ENCODE data around the gene PPIP5K2. TPM values are rescaled to one million over a fixed set of nuclear protein-coding genes. Genes with fewer than 3 reads are reported as not detected.

The PPIP5K2 gene
- total and polyA plus RNA-seq, 4 donors: 9.7 to 38.6 (median 27.4) TPM

GRCh38 chr5:103232393-103232999 lies 112.4 kb downstream of the PPIP5K2 start:
- no peak for TF ChIP-seq ZBTB33 (IDR thresholded peaks at IDR 0.05)
- peak; percentile 80 to 87 for TF ChIP-seq RAD21 (IDR thresholded peaks at IDR 0.05)
- TF ChIP-seq EGR1 (IDR thresholded peaks at IDR 0.05; ENCODE audit: low read depth in 2 of 2): no peak
- TF ChIP-seq JUND (IDR thresholded peaks at IDR 0.05): no peak
- TF ChIP-seq MAX (IDR thresholded peaks at IDR 0.05): no peak
- no peak for TF ChIP-seq RXRA (IDR thresholded peaks at IDR 0.05)
- no peak for TF ChIP-seq TAF1 (conservative IDR thresholded peaks at IDR 0.05)
- TF ChIP-seq HNF4A (conservative IDR thresholded peaks at IDR 0.05): no peak
- no peak for TF ChIP-seq FOXA2 (IDR thresholded peaks at IDR 0.05)
- no peak for TF ChIP-seq FOXA1 (IDR thresholded peaks at IDR 0.05)
- no peak for TF ChIP-seq NR2F2 (IDR thresholded peaks at IDR 0.05)
- TF ChIP-seq YY1 (IDR thresholded peaks at IDR 0.05): no peak
- TF ChIP-seq CTCF (IDR thresholded peaks at IDR 0.05; ENCODE audit: low read depth, low read length, missing input control): peak; percentile 84
- TF ChIP-seq GABPA (IDR thresholded peaks at IDR 0.05 in 1 of 2, conservative IDR thresholded peaks at IDR 0.05 in 1 of 2): no peak
- no peak for TF ChIP-seq HNF4G (IDR thresholded peaks at IDR 0.05)
- H3K4me1 ChIP-seq (ENCODE audit: control insufficient read depth in 4 of 4, insufficient read depth in 4 of 4, low read length in 3 of 4): no peaks in the 10 kb centered on the region
- H3K9me3 ChIP-seq (ENCODE audit: control insufficient read depth in 4 of 4, low read length in 3 of 4): peaks cover 0 to 4% (median 0%) of the 10 kb centered on the region in 4 donors
- no peak for DNase-seq (ENCODE audit: low spot score)
- no peak overlapping the region for H3K4me3 ChIP-seq (ENCODE audit: low read depth in 1 of 3, low read length in 3 of 3)
- no peak overlapping the region for H3K27ac ChIP-seq (ENCODE audit: low read depth in 1 of 2, low read length in 2 of 2)
- WGBS: 72% methylated on average over 7 of the region's 7 CpGs
- H3K27me3 ChIP-seq (ENCODE audit: control insufficient read depth in 4 of 4, insufficient read depth in 4 of 4, low read length in 3 of 4): no peaks in the 10 kb centered on the region
- no peak overlapping the region for H3K9ac ChIP-seq (ENCODE audit: low read depth in 1 of 2, low read length in 2 of 2)
- H3K36me3 ChIP-seq (ENCODE audit: control insufficient read depth in 4 of 4, insufficient read depth in 3 of 4, low read depth in 1 of 4, low read length in 3 of 4): no peaks in the 10 kb centered on the region

GRCh38 chr5:103234239-103234975 lies 114.3 kb downstream of the PPIP5K2 start:
- H3K36me3 ChIP-seq (ENCODE audit: control insufficient read depth in 4 of 4, insufficient read depth in 3 of 4, low read depth in 1 of 4, low read length in 3 of 4): no peaks in the 10 kb centered on the region
- no peak for TF ChIP-seq NR2F2 (IDR thresholded peaks at IDR 0.05)
- TF ChIP-seq FOXA2 (IDR thresholded peaks at IDR 0.05): no peak
- 88% methylated on average over 4 of the region's 4 CpGs for WGBS

More at GRCh38 chr5:103234239-103234975, 114.3 kb downstream of the PPIP5K2 start:
- no peak for DNase-seq (ENCODE audit: low spot score)
- Histone ChIP-seq H3K9me3 (ENCODE audit: control insufficient read depth in 4 of 4, low read length in 3 of 4) (peaks cover 0 to 4% (median 0%) of the 10 kb centered on the region in 4 donors), H3K9ac (ENCODE audit: low read depth in 1 of 2, low read length in 2 of 2) (no peak overlapping the region), H3K27ac (ENCODE audit: low read depth in 1 of 2, low read length in 2 of 2) (no peak overlapping the region), H3K4me1 (ENCODE audit: control insufficient read depth in 4 of 4, insufficient read depth in 4 of 4, low read length in 3 of 4) (no peaks in the 10 kb centered on the region), H3K27me3 (ENCODE audit: control insufficient read depth in 4 of 4, insufficient read depth in 4 of 4, low read length in 3 of 4) (no peaks in the 10 kb centered on the region), H3K4me3 (ENCODE audit: low read depth in 1 of 3, low read length in 3 of 3) (no peak overlapping the region)

Data from liver (tissue), 9 donors.